HFFc6 (cell line): Measurements from ENCODE around the gene SETD1A. TPM values are rescaled to one million over a fixed set of nuclear protein-coding genes. Genes with fewer than 3 reads are reported as not detected.
A peak's percentile ranks its signal among the peaks of the same experiment; 100 is the strongest.
"Not testable (repeated sequence)": the region's sequence is repeated elsewhere in the genome, so short reads cannot be mapped to it uniquely, and the experiment has no call there.

Source experiments
- DNase-seq: peaks from one replicate; pipeline ENCODE4 v3.0.0-alpha.2; 2018
- H3K27ac Mint-ChIP-seq: 2 replicates; pipeline ENCODE4 v1.8.0; 2020; ENCODE audit warnings: mild to moderate bottlenecking, mixed read lengths
- H3K27me3 Mint-ChIP-seq: 2 replicates; pipeline ENCODE4 v1.8.0; 2021; ENCODE audit warnings: mild to moderate bottlenecking, moderate library complexity, mixed read lengths; ENCODE audit not compliant: insufficient read depth
- H3K36me3 Mint-ChIP-seq: 2 replicates; pipeline ENCODE4 v1.8.0; 2021; ENCODE audit warnings: low read depth, mixed read lengths
- H3K4me1 Mint-ChIP-seq: 2 replicates; pipeline ENCODE4 v1.8.0; 2020; ENCODE audit warnings: low read depth, mixed read lengths
- H3K4me3 Mint-ChIP-seq: 2 replicates; pipeline ENCODE4 v1.8.0; 2020; ENCODE audit warnings: mild to moderate bottlenecking, moderate library complexity, mixed read lengths
- H3K9me3 Mint-ChIP-seq: 2 replicates; pipeline ENCODE4 v1.8.0; 2020; ENCODE audit warnings: mild to moderate bottlenecking, mixed read lengths
- CTCF ChIP-seq: fragments of 200-600 bp; sonication (generic); IDR thresholded peaks from 2 replicates; pipeline ENCODE4 v1.5.0; 2021; ENCODE audit warnings: antibody characterized with exemption, mild to moderate bottlenecking
- total RNA-seq, 6 experiments: library from RNA; stranded (reverse); fragmentation: NEBNext Ultra II Directional; extraction: Animal tissue kit (Norgen Biotek cat#: 25700); gene quantifications; 2 replicates in 1 of 6; 3 replicates in 5 of 6; pipeline ENCODE4 v1.2.3, GENCODE V29; 2021

SETD1A gene
- total RNA-seq, 6 experiments from 2014 or later = 13.4 to 15.8 (median 14.4) TPM

- H3K36me3 Mint-ChIP-seq = no peaks in the 10 kb centered on the region
- DNase-seq = no peak
- no peak overlapping the region for H3K27ac Mint-ChIP-seq
- H3K9me3 Mint-ChIP-seq = no peaks in the 10 kb centered on the region
- no peak overlapping the region for H3K4me3 Mint-ChIP-seq
- peaks cover 9% of the 10 kb centered on the region for H3K27me3 Mint-ChIP-seq
- TF ChIP-seq CTCF = 0 out of 2 replicates have a peak, but pooled peaks have one; percentile 10
- no peaks in the 10 kb centered on the region for H3K4me1 Mint-ChIP-seq
Observed at GRCh38 chr16:31016018-31016417, 58.5 kb downstream of the SETD1A start.

GRCh38 chr16:31017756-31018155, 60.2 kb downstream of the SETD1A start:
- H3K27ac Mint-ChIP-seq, DNase-seq, H3K4me3 Mint-ChIP-seq: not testable (repeated sequence)

GRCh38 chr16:31020536-31020935, 63.0 kb downstream of the SETD1A start:
- peaks cover 2% of the 10 kb centered on the region; the same call in 1 of the 2 replicates for H3K27me3 Mint-ChIP-seq
- H3K4me3 Mint-ChIP-seq = no peak overlapping the region
- peaks cover 4% of the 10 kb centered on the region; the same call in 1 of the 2 replicates for H3K4me1 Mint-ChIP-seq
- TF ChIP-seq CTCF = no peak
- no peak overlapping the region for H3K27ac Mint-ChIP-seq
- no peaks in the 10 kb centered on the region for H3K9me3 Mint-ChIP-seq
- no peaks in the 10 kb centered on the region for H3K36me3 Mint-ChIP-seq
- DNase-seq = no peak

More at GRCh38 chr16:31017756-31018155, 60.2 kb downstream of the SETD1A start:
- not testable (repeated sequence) for H3K27me3 Mint-ChIP-seq, H3K9me3 Mint-ChIP-seq, H3K36me3 Mint-ChIP-seq, H3K4me1 Mint-ChIP-seq

GRCh38 chr16:31022544-31023251, 65.1 kb downstream of the SETD1A start:
- peaks cover 8% of the 10 kb centered on the region; the same call in 1 of the 2 replicates for H3K4me1 Mint-ChIP-seq
- no peak for DNase-seq
- peaks cover 2% of the 10 kb centered on the region; the same call in 1 of the 2 replicates for H3K27me3 Mint-ChIP-seq
- H3K9me3 Mint-ChIP-seq = no peaks in the 10 kb centered on the region
- no peak overlapping the region for H3K4me3 Mint-ChIP-seq
- H3K36me3 Mint-ChIP-seq = no peaks in the 10 kb centered on the region
- no peak for TF ChIP-seq CTCF
- H3K27ac Mint-ChIP-seq = no peak overlapping the region

GRCh38 chr16:31023252-31023602, 65.7 kb downstream of the SETD1A start:
- DNase-seq = no peak
- TF ChIP-seq CTCF = no peak
- Mint-ChIP-seq H3K9me3 (no peaks in the 10 kb centered on the region), H3K4me3 (no peak overlapping the region), H3K27ac (no peak overlapping the region), H3K36me3 (no peaks in the 10 kb centered on the region), H3K4me1 (peaks cover 8% of the 10 kb centered on the region; the same call in 1 of the 2 replicates), H3K27me3 (peaks cover 2% of the 10 kb centered on the region; the same call in 1 of the 2 replicates)

- TF ChIP-seq CTCF = no peak
- H3K4me3 Mint-ChIP-seq = no peak overlapping the region
- H3K4me1 Mint-ChIP-seq = peaks cover 8% of the 10 kb centered on the region; the same call in 1 of the 2 replicates
- H3K9me3 Mint-ChIP-seq = no peaks in the 10 kb centered on the region
- no peaks in the 10 kb centered on the region for H3K36me3 Mint-ChIP-seq
- H3K27me3 Mint-ChIP-seq = peaks cover 2% of the 10 kb centered on the region; the same call in 1 of the 2 replicates
- H3K27ac Mint-ChIP-seq = no peak overlapping the region
- DNase-seq = no peak
Observed at GRCh38 chr16:31023627-31024226, 66.2 kb downstream of the SETD1A start.
